ENCODE results near the gene TMPRSS11A.

The TMPRSS11A gene, protein sequence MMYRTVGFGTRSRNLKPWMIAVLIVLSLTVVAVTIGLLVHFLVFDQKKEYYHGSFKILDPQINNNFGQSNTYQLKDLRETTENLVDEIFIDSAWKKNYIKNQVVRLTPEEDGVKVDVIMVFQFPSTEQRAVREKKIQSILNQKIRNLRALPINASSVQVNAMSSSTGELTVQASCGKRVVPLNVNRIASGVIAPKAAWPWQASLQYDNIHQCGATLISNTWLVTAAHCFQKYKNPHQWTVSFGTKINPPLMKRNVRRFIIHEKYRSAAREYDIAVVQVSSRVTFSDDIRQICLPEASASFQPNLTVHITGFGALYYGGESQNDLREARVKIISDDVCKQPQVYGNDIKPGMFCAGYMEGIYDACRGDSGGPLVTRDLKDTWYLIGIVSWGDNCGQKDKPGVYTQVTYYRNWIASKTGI

GRCh38 chr4:67963356-67963755 is at the start of gene TMPRSS11A:
TMPRSS11A (minus strand) TSS chr4:67963493; CDS start chr4:67963393, 100 bp downstream.
- DNase-seq (ENCODE audit: low read depth), result no peak

DNA sequence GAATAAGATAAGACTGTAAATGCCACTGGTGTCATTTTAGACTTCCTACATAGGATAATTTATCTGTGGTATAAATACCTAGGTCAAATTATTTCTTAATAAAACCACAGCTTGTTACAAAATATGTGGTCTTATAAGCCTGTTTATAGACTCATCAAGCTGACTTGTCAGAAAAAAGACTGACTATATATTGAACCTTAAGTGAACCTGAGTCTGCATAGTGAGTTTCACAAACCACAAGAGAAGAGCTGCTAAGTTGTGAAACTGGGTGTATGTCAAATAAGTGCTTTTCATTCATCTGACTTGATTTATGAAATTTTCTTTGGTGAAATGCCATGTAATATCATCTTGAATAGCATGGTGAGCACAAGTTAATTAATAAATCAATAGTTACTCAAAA is 48.4 kb upstream of the TMPRSS11A start:
- no peak for DNase-seq (ENCODE audit: low read depth)

DNA sequence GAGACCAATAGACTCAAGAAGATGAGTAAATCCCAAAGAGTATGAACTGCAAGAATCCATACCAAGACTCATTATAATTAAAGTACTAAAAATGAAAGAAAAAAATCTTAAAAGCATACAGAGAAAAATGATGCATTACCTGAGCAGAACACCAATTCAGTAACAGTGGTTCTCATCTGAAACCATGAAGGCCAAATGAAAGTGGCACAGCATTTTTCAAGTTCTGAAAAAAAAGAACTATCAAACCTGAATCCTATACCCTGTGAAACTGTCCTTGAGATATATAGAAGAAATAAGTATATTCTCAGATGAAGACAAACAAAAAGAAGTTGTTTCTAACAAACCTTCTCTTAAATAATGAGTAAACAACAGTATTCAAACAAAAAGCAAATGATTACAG is 39.6 kb upstream of the TMPRSS11A start:
- DNase-seq (ENCODE audit: low read depth), result no peak

- DNase-seq (ENCODE audit: low read depth), result no peak
Measured at GRCh38 chr4:67996127-67996526, 32.8 kb upstream of the TMPRSS11A start.

GRCh38 chr4:67988991-67989390 is 25.7 kb upstream of the TMPRSS11A start:
- DNase-seq (ENCODE audit: low read depth), result no peak

- DNase-seq (ENCODE audit: low read depth), result no peak
Measured at GRCh38 chr4:67983333-67983732, 20.0 kb upstream of the TMPRSS11A start.

- no peak for DNase-seq (ENCODE audit: low read depth)
Measured at GRCh38 chr4:67980512-67980911, 17.2 kb upstream of the TMPRSS11A start.

DNA sequence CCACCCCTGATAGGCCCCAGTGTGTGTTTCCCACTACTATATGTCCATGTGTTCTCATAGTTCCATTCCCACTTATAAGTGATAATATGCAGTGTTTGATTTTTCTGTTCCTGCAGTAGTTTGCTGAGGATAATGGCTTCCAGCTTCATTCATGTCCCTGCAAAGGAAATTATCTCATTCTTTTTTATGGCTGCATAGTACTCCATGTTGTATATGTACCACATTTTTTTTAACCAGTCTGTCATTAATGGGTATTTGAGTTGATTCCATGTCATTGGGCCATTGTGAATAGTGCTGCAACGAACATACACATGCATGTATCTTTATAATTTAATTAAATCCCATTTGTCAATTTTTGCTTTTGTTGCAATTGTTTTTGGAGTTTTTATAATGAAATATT is 10.3 kb upstream of the TMPRSS11A start:
- DNase-seq (ENCODE audit: low read depth), result no peak

- no peak for DNase-seq (ENCODE audit: low read depth)
Measured at GRCh38 chr4:67954890-67955289, 8.4 kb downstream of the TMPRSS11A start.

GRCh38 chr4:67941074-67941473 is 22.2 kb downstream of the TMPRSS11A start:
- no peak for DNase-seq (ENCODE audit: low read depth)

- DNase-seq (ENCODE audit: low read depth), result no peak
Measured at GRCh38 chr4:67940506-67940905, 22.8 kb downstream of the TMPRSS11A start.

GRCh38 chr4:67939195-67939594 is 24.1 kb downstream of the TMPRSS11A start:
- no peak for DNase-seq (ENCODE audit: low read depth)

DNA sequence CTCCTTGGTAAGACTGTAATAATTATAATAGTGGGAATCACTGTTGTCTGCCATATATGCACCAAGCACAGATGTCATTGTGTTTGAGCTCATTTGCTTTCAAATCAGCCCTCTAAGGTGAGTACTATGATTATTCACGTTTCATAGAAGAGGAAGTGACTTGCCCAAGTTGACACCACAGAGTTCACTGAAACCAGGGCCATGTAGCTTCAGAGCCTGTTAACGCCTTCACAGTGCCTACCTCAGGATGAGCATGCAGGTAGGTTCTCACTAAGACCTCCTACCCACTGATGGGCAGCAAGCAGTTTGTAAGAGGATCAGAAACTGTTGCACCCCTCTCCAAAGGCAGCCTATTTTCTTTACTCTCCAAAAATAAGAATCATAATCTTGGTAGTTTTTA is 27.4 kb downstream of the TMPRSS11A start:
- DNase-seq (ENCODE audit: low read depth), result no peak

DNA sequence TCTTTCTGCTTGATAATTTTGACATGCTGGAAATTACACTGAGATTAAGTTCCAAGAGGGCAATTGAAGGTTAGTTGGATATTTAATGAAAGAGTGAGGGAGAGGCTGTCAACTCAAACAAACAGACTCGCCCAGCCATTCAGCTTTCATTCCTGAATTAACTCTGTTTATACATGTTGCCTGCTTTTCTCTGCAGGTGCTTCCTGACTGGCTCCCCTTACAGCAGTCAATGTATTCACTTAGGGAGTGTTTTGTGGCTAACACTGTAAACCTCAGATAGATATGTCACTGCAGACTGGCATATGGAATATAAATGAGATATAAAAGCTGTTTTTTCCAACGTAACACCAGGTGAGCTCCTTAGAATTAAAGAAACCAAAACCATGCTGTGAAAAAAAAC is 28.7 kb downstream of the TMPRSS11A start:
- DNase-seq (ENCODE audit: low read depth), result no peak

- no peak for DNase-seq (ENCODE audit: low read depth)
Measured at GRCh38 chr4:67933755-67934154, 29.5 kb downstream of the TMPRSS11A start.

DNA sequence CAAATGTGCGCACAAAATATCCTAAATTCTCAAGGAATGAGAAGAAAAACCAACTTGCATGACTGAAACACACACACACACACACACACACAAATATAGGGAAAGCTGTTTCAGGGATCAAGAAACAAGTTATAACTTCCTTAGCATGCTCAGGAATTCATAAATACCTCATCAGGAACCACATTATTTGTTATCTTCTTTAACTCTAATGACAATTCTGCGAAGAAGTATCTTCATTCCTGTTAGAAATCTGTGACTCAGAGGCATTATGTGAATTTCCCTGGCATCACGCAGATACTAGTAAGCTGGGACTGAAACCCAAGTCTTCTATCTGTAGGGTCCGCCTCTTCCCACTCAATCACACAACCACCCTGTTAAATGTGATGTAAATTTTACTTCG is 30.3 kb downstream of the TMPRSS11A start:
- no peak for DNase-seq (ENCODE audit: low read depth)

DNA sequence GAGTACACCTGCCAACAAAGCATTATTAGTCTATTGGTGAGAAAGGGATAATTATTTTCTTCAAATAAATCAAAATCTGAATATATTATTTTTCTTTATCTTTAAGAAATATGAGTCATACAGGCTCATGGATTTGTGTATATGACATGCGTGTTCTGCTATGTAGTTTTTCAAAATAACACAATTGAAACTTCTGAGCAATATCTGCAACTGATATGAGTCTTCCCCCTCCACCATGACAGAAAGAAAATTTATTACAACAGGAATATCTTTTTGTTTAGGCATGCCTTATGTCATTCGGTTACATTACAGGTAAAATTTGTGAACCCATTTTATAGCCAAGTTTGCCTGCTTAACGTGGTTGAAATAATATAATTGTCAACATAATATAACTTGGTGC is 32.0 kb downstream of the TMPRSS11A start:
- no peak for DNase-seq (ENCODE audit: low read depth)

GRCh38 chr4:67929426-67929825 is 33.9 kb downstream of the TMPRSS11A start:
- no peak for DNase-seq (ENCODE audit: low read depth)

DNA sequence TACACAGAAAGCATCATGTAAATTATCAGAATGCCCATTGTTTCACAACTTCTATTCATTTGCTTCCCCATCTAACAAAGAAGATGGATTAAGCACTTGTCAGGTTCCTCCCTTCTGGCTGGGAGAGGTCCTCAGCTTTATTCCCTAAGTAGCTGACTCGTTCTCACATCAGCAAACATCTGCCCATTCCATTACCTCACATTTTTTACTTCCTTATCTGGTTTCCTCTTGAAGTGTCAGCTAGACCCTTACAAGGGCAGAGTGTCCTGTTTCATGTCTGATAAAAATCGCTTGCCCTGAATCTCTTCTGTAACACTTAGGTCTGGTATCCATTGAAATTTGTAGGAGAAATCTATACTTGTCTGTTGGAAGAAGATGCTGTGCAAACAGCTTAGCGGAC is 34.7 kb downstream of the TMPRSS11A start:
- DNase-seq (ENCODE audit: low read depth), result no peak

GRCh38 chr4:67927251-67927650 is 36.0 kb downstream of the TMPRSS11A start:
- no peak for DNase-seq (ENCODE audit: low read depth)

DNA sequence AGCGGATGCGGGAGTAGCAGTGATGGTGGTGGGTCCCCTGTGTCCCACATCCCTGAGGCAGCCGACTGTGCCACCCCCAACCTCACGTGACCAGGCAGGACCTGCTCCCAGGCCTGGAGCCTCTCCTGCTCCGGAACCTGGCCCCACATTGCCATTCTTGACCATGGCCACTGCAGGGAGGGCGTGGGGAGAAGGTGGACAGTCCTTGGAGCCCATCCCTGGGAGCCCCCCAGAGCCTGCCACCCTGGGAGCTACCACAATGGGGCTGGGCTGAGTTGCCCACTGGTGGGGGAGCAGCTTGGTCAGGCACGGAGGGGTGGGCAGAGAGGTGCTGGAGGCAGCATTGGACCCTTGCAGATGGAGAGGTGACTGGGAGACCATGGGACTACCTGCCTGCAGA is 36.8 kb downstream of the TMPRSS11A start:
- no peak for DNase-seq (ENCODE audit: low read depth)

DNA sequence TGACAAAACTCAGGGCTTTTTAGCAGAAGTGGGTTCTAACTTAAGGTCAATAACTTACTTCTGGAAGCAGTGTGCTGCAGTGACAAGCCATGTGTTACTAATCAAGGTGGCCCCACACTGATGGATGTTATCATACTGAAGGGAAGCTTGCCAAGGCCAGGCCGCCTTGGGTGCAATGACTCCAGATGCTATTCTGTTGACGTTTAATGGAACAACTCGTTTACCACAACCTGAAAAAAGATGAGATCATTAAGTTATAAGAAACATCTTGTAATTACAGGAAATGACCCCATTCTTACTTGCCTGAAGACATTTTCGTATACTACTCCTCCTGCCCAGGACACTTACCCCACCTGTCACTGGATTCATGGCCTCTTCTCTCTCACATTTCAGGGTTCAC is 40.6 kb downstream of the TMPRSS11A start:
- no peak for DNase-seq (ENCODE audit: low read depth)

- DNase-seq (ENCODE audit: low read depth), result no peak
Measured at GRCh38 chr4:67918428-67918827, 44.9 kb downstream of the TMPRSS11A start.

DNA sequence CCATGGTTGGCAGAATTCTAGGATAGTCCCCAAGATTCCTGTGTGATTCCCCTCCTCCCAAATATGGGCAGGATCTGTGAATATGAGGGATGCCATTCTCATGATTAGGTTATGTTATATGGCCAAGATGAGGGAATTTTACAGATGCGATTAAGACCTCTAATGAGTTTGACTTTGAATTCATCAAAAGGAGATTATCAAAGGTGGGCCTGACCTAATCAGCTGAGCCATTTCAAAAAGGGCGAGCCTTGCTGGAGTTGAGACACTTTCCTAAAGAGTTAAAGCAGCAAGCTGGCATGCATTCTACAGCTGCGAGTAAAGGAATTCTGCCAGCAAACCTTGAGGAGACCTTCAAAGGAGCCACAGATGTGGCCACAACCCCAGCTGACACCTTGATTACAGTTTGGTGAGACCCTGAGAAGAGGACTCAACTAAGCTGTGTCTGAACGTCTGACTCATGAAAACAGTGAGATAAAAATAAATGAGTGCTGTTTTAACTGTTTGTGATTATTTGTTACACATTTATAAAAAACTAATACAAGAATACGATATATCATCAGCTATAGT is 47.8 kb downstream of the TMPRSS11A start:
- DNase-seq (ENCODE audit: low read depth), result no peak
